DMS114 treated with DMSO at 0.1 percent for 48 hours (cell line): Measurements from ENCODE around the gene APOL1.
"Not testable (repeated sequence)": the region's sequence is repeated elsewhere in the genome, so short reads cannot be mapped to it uniquely, and the experiment has no call there.

Experiments
- DNase-seq: peaks from one replicate; lab custom pipeline; 2025; ENCODE audit not compliant: unreplicated experiment; lab: John Stamatoyannopoulos, UW

APOL1 gene, protein sequence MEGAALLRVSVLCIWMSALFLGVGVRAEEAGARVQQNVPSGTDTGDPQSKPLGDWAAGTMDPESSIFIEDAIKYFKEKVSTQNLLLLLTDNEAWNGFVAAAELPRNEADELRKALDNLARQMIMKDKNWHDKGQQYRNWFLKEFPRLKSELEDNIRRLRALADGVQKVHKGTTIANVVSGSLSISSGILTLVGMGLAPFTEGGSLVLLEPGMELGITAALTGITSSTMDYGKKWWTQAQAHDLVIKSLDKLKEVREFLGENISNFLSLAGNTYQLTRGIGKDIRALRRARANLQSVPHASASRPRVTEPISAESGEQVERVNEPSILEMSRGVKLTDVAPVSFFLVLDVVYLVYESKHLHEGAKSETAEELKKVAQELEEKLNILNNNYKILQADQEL

DNA sequence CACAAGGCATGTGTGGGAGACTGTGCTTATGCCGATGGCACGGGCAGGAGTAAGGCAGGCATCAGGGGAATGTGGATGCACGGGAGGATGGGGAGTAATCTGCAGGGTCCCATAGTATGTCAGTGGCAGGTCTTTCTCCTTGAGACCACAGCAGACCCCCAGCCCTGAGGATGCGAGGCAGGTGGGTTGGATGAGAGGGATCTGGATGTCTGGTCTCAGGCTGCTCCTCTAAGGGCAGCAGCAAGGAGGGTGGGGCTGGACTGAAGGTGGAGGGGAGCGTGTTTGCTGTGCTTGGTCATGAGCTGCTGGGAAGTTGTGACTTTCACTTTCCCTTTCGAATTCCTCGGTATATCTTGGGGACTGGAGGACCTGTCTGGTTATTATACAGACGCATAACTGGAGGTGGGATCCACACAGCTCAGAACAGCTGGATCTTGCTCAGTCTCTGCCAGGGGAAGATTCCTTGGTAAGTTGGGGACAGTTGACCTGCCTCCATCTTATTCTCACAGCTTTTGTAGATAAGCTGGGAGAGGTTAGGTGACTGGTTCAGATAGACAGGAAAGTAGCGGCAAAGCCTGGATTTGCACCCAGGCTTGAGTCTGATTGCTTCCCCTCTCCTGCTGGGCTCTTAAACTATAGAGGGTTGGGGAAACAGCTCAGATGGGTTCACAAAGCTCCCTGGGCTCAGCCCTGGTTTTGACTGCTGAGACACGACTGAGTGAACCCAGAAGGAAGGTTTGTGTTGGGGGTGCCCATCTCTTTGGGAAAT lies at the start of gene APOL1:
Gene APOL1, plus strand, starts transcription at position 380 of the 769 bp plus-strand sequence. CDS start 1,823 bp downstream, outside the sequence.
- DNase-seq = no peak

GRCh38 chr22:36203441-36203840 lies 49.5 kb upstream of the APOL1 start:
- not testable (repeated sequence) for DNase-seq

DNA sequence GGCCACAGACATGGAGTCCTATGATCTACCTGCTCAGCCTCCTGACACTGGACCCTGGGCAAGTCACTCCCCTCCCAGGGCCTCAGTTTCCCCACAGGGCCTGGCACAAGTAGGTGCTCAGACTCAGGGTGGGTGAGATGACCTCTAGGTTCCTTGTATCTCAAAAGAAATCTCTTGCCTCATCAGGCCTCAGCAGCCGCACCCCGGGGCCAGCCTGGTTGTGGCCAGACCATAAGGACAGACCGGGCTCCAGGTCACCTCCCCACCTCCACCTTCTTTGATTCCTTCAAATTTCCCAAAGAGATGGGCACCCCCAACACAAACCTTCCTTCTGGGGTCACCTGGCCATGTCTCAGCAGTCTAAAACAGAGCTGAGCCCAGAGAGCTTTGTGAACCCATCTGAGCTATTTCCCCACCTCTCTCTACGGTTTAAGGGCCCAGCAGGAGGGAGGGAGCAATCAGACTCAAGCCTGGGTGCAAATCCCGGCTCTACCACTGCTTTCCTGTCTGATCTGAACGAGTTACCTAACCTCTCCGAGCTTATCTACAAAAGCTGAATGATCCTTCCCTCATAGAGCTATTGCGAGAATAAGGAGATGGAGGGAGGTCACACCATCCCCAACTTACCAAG lies 48.8 kb upstream of the APOL1 start:
- no peak for DNase-seq

- no peak for DNase-seq
Measured at GRCh38 chr22:36204632-36205015, 48.3 kb upstream of the APOL1 start.

DNA sequence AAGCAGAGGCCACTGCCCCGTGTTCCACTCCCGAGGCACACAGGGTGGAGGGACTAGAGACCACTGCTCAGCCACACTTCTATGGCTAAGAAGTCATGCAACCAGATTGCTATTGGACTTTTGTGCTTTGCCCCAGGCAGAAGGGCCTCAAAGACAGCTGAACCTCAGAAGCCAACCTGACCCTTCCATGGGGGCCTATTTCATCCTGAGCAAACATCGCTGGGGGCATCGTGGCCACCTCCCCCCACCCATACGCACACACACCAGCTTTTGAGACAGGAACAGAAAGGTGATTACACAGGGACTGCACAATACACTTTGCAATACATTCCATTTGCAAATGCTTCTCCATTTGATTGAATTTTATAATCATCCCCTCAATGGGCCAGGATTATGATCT lies 47.4 kb upstream of the APOL1 start:
- not testable (repeated sequence) for DNase-seq

DNA sequence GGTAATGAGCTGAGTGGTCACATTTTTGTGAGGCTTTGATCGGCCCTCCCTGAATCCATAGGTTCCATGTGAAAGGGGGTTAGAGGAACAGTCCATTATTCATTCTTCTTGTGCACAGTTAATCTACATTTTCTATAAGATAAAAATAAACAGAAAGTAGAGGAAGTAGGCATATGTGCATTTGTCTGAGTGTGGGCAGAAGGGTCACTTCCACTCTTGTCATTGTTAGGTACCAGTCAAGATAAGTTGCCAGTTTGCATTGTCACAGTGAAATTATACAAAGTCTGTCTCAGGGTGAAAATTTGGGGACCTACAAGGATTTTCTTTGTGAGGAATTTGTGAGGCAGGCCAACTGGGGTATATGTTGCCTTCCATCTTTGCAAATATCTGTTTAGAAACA lies 46.7 kb upstream of the APOL1 start:
- DNase-seq = no peak

DNA sequence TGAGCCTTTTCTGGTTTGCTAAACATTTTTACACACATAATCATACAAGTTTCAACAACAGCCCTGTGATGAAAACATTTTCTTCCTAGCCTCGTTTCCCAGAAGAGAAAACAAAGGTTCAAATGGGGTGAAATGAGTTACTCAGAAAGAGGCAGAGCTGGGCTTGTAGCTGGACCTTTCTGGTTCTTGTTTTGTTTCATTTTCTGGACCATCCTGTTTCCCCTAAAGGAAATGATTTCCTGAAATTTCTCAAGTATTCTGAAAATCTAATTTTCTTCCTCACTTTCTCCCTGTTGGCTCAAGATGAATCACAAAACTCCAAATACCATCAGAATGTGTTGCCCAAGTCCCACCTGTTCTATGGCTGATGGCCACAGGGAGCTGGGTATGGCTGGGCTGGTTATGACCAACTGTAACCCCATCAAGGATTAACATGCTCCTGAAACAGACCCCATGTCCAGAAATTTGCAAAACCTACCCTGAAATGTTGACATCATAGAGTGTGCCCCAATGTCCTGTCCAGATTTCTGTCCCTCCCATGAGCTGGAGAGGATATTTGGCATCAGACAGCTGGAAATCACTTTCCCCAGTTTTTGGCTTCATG lies 44.7 kb upstream of the APOL1 start:
- DNase-seq = no peak

- DNase-seq = no peak
Measured at GRCh38 chr22:36208914-36209313, 44.0 kb upstream of the APOL1 start.

DNA sequence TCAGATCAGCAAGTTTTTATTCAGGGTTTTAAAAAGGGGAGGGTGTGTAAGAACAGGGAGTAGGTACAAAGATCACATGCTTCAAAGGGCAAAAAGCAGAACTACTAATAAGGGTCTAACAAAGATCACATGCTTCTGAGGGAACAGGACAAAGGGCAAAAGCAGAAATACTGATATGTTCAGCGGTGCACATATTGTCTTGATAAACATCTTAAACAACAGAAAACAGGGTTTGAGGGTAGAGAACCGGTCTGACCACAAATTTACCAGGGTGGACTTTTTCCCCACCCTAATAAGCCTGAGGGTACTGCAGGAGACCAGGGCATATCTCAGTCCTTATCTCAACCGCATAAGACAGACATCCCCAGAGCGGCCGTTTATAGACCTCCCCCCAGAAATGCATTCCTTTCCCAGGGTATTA lies 43.4 kb upstream of the APOL1 start:
- DNase-seq = not testable (repeated sequence)

GRCh38 chr22:36210224-36210623 lies 42.7 kb upstream of the APOL1 start:
- DNase-seq = no peak

GRCh38 chr22:36211237-36211861 lies 41.6 kb upstream of the APOL1 start:
- no peak for DNase-seq

DNA sequence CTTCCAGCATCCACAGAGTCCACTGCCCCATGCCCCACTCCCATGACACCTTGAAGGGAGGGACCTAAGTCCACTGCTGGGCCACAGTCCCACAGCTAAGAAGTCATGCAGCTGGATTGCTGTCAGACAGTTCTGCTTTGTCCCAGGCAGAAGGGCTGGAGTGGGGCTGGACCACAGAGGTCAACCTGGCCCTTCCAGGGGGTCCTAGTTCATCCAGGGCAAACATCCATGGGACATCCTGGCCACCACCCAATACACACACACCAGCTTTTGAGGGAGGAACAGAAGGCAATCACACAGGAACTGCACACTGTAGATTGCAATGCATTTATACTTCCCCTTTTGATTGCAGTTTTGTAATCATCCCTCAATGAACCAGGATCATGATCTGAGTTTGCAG lies 40.0 kb upstream of the APOL1 start:
- DNase-seq = no peak

DNA sequence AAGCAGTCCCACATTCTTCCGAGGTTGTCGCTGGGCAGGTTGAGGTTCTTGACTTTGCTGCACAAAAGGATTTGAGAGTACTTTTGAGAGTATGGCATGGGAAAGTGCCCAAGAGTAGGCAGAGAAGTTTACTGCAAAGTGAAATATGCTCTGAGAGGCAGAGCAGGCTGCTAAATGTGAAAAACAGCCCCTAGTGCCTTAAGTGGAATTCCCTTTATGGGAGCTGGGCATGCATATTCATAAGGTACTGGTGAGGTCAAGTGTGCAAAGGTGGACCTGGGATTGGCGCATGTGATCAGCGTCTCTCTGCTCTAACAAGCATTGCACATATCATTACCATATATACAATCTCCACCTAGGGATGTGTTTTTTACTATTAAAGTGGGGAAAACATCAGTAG lies 39.3 kb upstream of the APOL1 start:
- no peak for DNase-seq

GRCh38 chr22:36215981-36216380 lies 37.0 kb upstream of the APOL1 start:
- DNase-seq = no peak

DNA sequence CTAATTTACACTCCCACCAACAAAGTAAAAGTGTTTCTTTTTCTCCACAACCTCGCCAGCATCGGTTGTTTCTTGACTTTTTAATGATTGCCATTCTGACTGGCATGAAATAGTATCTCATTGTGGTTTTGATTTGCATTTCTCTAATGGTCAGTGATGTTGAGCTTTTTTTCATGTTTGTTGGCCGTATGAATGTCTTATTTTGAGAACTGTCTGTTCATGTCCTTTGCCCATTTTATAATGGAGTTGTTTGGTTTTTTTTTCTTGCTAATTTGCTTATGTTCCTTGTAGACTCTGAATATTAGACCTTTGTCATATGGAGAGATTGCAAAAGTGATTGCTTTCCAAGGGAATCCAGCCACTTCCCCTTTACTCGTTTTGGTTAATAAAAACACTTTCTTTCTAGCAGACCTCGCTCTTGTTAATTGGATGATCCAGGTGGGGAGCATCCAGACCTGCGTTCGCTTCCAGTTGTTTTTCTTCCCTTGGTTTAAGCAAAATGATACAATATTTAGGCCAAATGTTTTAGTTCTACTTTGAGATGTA lies 34.2 kb upstream of the APOL1 start:
- DNase-seq = no peak

DNA sequence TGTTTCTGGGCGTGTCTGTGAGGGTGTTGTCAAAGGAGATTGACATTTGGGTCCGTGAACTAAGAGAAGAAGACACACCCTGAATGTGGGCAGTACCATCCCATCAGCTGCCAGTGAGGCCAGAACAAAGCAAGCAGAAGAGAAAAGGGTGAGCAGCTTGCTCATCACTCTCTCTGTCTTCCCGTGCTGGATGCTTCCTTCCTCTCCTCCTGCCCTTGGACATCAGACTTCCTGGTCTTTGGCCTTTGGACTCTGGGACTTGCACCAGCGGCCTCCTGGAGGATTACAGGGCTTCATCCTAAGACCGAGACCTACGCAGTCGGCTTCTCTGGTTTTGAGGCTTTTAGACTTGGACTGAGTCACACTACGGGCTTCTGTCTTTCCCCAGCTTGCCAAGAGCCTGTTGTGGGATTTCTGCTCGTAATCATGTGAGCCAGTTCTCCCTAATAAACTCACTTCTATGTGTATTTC lies 32.4 kb upstream of the APOL1 start:
- DNase-seq = no peak

- peak; percentile 9 for DNase-seq
Measured at GRCh38 chr22:36221799-36222751, 30.9 kb upstream of the APOL1 start.

- DNase-seq = no peak
Measured at GRCh38 chr22:36222887-36223450, 30.0 kb upstream of the APOL1 start.

DNA sequence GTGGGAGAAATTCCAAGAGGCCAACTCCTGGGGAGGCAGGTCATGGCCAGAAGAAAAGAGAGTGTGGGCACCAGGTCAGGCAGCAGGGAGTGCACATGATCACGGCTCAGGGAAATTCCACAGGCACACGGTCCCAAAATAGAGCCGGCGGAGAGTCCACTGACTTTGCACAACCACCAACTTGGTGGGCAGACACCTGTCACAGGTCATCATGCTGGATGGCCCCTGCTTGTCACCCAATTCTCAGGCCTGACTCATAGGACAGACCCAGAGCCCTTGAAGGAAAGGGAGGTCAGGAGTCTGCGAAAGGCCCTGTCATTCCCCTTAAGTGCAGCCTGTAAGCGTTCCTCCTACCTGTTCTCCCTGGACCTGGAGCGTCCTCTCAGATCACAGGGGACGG lies 29.4 kb upstream of the APOL1 start:
- DNase-seq = no peak
